ENCODE results near the gene MCTP1.

MCTP1 gene

GRCh38 chr5:95048628-95049027, 236.3 kb downstream of the MCTP1 start:
- no peak for DNase-seq (ENCODE audit: low read depth, low spot score)
- Histone ChIP-seq H3K4me3 (peak overlapping the region; percentile 29; the same call in 1 of the 2 replicates), H3K9ac (ENCODE audit: insufficient read length) (no peak overlapping the region), H3K36me3 (ENCODE audit: insufficient read depth, low read length) (no peaks in the 10 kb centered on the region), H3K9me3 (ENCODE audit: low read depth, low read length) (no peaks in the 10 kb centered on the region), H3K27ac (peak overlapping the region; percentile 10)
- TF ChIP-seq EZH2 (IDR thresholded peaks at IDR 0.05) (no peak), FOXP2 (optimal IDR thresholded peaks at IDR 0.05; ENCODE audit: control extremely low read depth, extremely low read length, insufficient read depth) (no peak), POLR2AphosphoS5 (IDR thresholded peaks at IDR 0.05; ENCODE audit: borderline replicate concordance, low read depth, low read length) (no peak)

DNA sequence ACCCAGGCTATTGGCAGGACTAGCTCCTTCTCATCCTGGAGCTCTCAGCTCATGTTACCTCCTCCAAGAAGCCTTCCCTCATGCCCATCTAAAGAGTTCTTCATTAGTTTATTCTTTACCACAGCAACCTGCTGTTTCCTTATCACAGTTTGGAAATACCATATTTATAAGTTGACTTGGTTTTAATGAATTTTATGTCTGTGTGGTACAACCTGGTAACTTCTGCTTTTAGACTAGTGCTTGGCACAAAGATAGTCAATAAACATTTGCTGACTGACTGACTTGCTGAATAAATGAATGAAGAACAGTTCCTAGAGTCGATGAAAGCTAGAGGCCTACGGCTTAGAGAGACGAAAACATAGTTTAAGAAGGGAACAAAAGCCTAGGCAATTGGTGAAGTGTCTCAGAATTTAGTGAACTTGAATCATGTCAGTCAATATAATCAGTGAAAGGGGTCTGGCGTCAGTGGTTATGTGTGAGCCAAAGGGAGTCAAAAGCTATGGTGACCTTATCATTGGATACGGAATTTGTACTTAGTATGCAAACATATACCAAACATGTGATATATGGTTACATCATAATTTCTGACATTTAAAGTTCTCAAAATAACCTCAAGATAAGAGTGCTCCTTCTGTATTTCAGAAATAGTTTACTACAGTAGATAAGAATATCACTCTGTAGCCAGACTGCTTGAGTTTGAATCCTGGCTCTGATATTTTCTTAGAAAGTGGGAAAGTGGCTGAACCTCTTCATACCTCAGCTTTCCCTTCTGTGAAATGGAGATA, 239.5 kb downstream of the MCTP1 start:
- H3K9ac ChIP-seq (ENCODE audit: insufficient read length) = no peak overlapping the region
- H3K36me3 ChIP-seq (ENCODE audit: insufficient read depth, low read length) = no peaks in the 10 kb centered on the region
- H3K27ac ChIP-seq = no peak overlapping the region
- TF ChIP-seq FOXP2 (optimal IDR thresholded peaks at IDR 0.05; ENCODE audit: control extremely low read depth, extremely low read length, insufficient read depth) (no peak), EZH2 (IDR thresholded peaks at IDR 0.05) (no peak), POLR2AphosphoS5 (IDR thresholded peaks at IDR 0.05; ENCODE audit: borderline replicate concordance, low read depth, low read length) (no peak)
- H3K4me3 ChIP-seq = no peak overlapping the region
- H3K9me3 ChIP-seq (ENCODE audit: low read depth, low read length) = no peaks in the 10 kb centered on the region
- DNase-seq (ENCODE audit: low read depth, low spot score) = no peak

- no peak for DNase-seq (ENCODE audit: low read depth, low spot score)
- H3K9me3 ChIP-seq (ENCODE audit: low read depth, low read length) = no peaks in the 10 kb centered on the region
- H3K9ac ChIP-seq (ENCODE audit: insufficient read length) = no peak overlapping the region
- TF ChIP-seq EZH2 (IDR thresholded peaks at IDR 0.05) (no peak), POLR2AphosphoS5 (IDR thresholded peaks at IDR 0.05; ENCODE audit: borderline replicate concordance, low read depth, low read length) (no peak), FOXP2 (optimal IDR thresholded peaks at IDR 0.05; ENCODE audit: control extremely low read depth, extremely low read length, insufficient read depth) (no peak)
- H3K27ac ChIP-seq = no peak overlapping the region
- no peak overlapping the region for H3K4me3 ChIP-seq
- no peaks in the 10 kb centered on the region for H3K36me3 ChIP-seq (ENCODE audit: insufficient read depth, low read length)
Observed at GRCh38 chr5:95044096-95044495, 240.8 kb downstream of the MCTP1 start.

DNA sequence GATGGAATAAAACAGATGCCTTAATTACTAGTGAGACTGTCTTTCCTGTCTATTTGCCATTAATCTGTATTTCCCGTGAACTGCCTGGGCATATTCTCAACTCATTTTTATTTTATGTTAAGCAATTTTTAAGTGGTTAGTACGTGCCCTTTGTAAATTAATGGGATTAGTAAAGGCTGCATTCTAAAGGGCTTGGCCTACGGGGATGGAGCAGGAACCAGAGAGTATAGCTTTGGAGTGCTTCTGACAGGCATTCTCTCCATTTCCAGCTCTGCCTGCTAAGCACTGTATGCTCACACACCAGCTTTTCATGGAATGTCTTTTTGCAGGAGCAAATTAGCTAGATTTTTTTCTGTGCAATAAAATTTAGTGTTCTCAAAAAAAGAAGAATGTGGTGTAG, 241.2 kb downstream of the MCTP1 start:
- Histone ChIP-seq H3K36me3 (ENCODE audit: insufficient read depth, low read length) (no peaks in the 10 kb centered on the region), H3K4me3 (no peak overlapping the region), H3K27ac (no peak overlapping the region), H3K9me3 (ENCODE audit: low read depth, low read length) (no peaks in the 10 kb centered on the region), H3K9ac (ENCODE audit: insufficient read length) (no peak overlapping the region)
- DNase-seq (ENCODE audit: low read depth, low spot score) = no peak
- TF ChIP-seq EZH2 (IDR thresholded peaks at IDR 0.05) (no peak), FOXP2 (optimal IDR thresholded peaks at IDR 0.05; ENCODE audit: control extremely low read depth, extremely low read length, insufficient read depth) (no peak), POLR2AphosphoS5 (IDR thresholded peaks at IDR 0.05; ENCODE audit: borderline replicate concordance, low read depth, low read length) (no peak)

- TF ChIP-seq EZH2 (IDR thresholded peaks at IDR 0.05) (no peak), FOXP2 (optimal IDR thresholded peaks at IDR 0.05; ENCODE audit: control extremely low read depth, extremely low read length, insufficient read depth) (no peak), POLR2AphosphoS5 (IDR thresholded peaks at IDR 0.05; ENCODE audit: borderline replicate concordance, low read depth, low read length) (no peak)
- DNase-seq (ENCODE audit: low read depth, low spot score) = no peak
Observed at GRCh38 chr5:95043234-95043633, 241.7 kb downstream of the MCTP1 start.

DNA sequence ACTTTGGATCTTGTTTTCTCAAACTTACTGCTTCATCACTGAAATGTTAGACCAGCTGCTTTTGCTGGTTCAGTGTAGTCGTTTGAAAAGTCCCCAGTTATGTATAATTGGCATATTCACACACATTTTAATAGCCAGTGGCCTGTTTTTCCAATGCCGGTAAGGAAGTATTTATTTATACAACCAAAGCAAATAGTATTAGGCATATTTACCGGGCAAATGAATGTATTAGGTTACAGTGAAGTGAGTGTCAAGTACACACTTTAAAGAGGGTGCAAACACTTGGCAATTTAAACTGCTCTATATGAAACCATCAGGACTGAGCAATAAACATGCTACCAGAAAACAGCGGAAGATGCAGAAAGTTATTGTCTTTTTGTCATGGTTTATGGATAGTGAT, 242.9 kb downstream of the MCTP1 start:
- no peak for DNase-seq (ENCODE audit: low read depth, low spot score)

More at GRCh38 chr5:95043234-95043633, 241.7 kb downstream of the MCTP1 start:
- no peaks in the 10 kb centered on the region for H3K36me3 ChIP-seq (ENCODE audit: insufficient read depth, low read length)
- H3K9ac ChIP-seq (ENCODE audit: insufficient read length) = no peak overlapping the region
- H3K27ac ChIP-seq = no peak overlapping the region
- no peak overlapping the region for H3K4me3 ChIP-seq
- H3K9me3 ChIP-seq (ENCODE audit: low read depth, low read length) = no peaks in the 10 kb centered on the region

DNA sequence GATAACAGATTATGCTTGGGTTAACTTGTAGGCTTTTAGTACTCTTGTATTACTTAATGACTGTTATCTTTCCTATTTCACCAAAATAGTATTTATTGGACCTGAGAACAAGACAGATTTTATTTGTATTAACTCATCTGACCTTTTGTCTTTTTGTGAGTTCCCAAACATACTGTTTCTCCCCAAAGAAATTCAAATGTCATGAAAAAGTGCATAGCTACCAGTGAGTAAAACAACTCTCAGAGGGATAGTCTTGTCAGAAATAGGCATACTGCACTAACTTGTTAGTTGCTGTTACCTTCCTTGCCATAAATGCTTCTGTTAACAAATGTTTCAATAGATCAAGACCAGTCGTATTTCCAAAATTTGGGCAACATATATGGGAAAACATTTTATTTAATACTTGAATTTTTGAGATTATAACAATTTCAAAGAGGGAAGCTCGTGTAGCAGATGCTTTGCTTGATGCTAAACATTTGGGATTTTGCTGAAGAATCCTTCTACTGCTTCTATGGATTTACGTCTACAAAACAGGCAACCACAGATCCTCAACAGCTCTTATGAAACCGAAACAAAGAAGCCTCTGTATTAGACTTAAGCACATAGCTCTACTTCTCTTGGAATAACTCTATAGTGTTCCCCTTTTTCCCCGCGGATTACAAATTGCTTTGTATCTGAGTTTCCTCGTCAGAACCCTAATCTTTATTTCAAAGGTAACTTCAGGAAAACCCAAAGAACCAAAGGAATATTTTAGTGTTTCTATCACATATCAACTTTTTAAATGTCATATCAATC, 248.8 kb downstream of the MCTP1 start:
- DNase-seq (ENCODE audit: low read depth, low spot score) = no peak
- H3K27ac ChIP-seq = no peak overlapping the region

More for the DNA sequence above, 242.9 kb downstream of the MCTP1 start:
- no peak overlapping the region for H3K4me3 ChIP-seq
- H3K9me3 ChIP-seq (ENCODE audit: low read depth, low read length) = no peaks in the 10 kb centered on the region
- no peak overlapping the region for H3K27ac ChIP-seq
- TF ChIP-seq EZH2 (IDR thresholded peaks at IDR 0.05) (no peak), POLR2AphosphoS5 (IDR thresholded peaks at IDR 0.05; ENCODE audit: borderline replicate concordance, low read depth, low read length) (no peak), FOXP2 (optimal IDR thresholded peaks at IDR 0.05; ENCODE audit: control extremely low read depth, extremely low read length, insufficient read depth) (no peak)
- H3K9ac ChIP-seq (ENCODE audit: insufficient read length) = no peak overlapping the region
- no peaks in the 10 kb centered on the region for H3K36me3 ChIP-seq (ENCODE audit: insufficient read depth, low read length)

DNA sequence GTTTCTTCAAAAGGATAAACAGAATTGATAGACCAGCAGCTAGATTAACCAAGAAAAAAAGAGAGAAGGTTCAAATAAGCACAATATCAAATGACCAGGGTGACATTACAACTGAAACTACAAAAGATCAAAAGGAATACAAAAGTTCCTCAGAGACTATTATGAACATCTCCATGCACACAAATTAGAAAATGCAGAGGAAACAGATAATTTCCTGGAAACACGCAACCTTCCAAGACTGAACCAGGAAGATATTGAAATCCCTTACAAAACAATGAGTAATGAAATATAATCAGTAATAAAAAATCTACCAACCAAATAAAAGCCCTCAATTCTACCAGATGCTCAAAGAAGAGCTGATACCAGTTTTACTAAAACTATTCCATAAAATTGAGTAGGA, 252.1 kb downstream of the MCTP1 start:
- DNase-seq (ENCODE audit: low read depth, low spot score) = no peak
- Histone ChIP-seq H3K4me3 (no peak overlapping the region), H3K27ac (no peak overlapping the region), H3K36me3 (ENCODE audit: insufficient read depth, low read length) (no peaks in the 10 kb centered on the region), H3K9me3 (ENCODE audit: low read depth, low read length) (no peaks in the 10 kb centered on the region), H3K9ac (ENCODE audit: insufficient read length) (no peak overlapping the region)
- no peak for TF ChIP-seq FOXP2 (optimal IDR thresholded peaks at IDR 0.05; ENCODE audit: control extremely low read depth, extremely low read length, insufficient read depth)
- TF ChIP-seq POLR2AphosphoS5 (IDR thresholded peaks at IDR 0.05; ENCODE audit: borderline replicate concordance, low read depth, low read length) = no peak
- no peak for TF ChIP-seq EZH2 (IDR thresholded peaks at IDR 0.05)

More for the DNA sequence above, 248.8 kb downstream of the MCTP1 start:
- Histone ChIP-seq H3K4me3 (no peak overlapping the region), H3K9me3 (ENCODE audit: low read depth, low read length) (no peaks in the 10 kb centered on the region), H3K9ac (ENCODE audit: insufficient read length) (no peak overlapping the region), H3K36me3 (ENCODE audit: insufficient read depth, low read length) (no peaks in the 10 kb centered on the region)
- TF ChIP-seq POLR2AphosphoS5 (IDR thresholded peaks at IDR 0.05; ENCODE audit: borderline replicate concordance, low read depth, low read length) (no peak), FOXP2 (optimal IDR thresholded peaks at IDR 0.05; ENCODE audit: control extremely low read depth, extremely low read length, insufficient read depth) (no peak), EZH2 (IDR thresholded peaks at IDR 0.05) (no peak)
